HepG2 (cell line): Measurements from ENCODE around the gene FAM53B. TPM values are rescaled to one million over a fixed set of nuclear protein-coding genes. Genes with fewer than 3 reads are reported as not detected.

Experiments used
- ATAC-seq: fragments of 200-7000 bp; cut with Tn5 transposase; 3 replicates; pipeline ENCODE4 v1.9.1; 2020; ENCODE audit warnings: mild to moderate bottlenecking, moderate library complexity
- BruUV-seq: library from RNA; stranded (reverse); fragments of 400-500 nt; replicated peaks from 2 replicates; lab custom pipeline; 2021; lab: Mats Ljungman, UMichigan
- CTCF ChIA-PET: fragments of 300-600 bp; formaldehyde crosslinking; extraction: SDS; loops from one replicate; lab custom pipeline; 2021; ENCODE audit warnings: low total read pairs, inconsistent platforms, low intra/inter-chr PET ratio; lab: Yijun Ruan, JAX
- POLR2A ChIA-PET: fragments of 350-600 bp; sonication (Branson Sonifier 250); formaldehyde crosslinking; loops from one replicate; lab custom pipeline; 2020; ENCODE audit warnings: antibody characterized with exemption, inconsistent platforms; lab: Yijun Ruan, JAX
- DNase-seq: peaks from one replicate; pipeline ENCODE4 v3.0.0-alpha.2; 2015; ENCODE audit warnings: low spot score
- FAIRE-seq: peaks from 3 replicates; lab custom pipeline; 2011; peaks lifted over from hg19 to GRCh38; lab: Jason Lieb, UNC
- H2AFZ ChIP-seq: one replicate; pipeline ENCODE4 v1.6.1; 2011; ENCODE audit warnings: low read length, inconsistent platforms
- H3K27ac ChIP-seq: fragments of 300-600 bp; 3 replicates; pipeline ENCODE4 v1.8.0; 2011; ENCODE audit warnings: mixed run types, mild to moderate bottlenecking, mixed read lengths, low read length, inconsistent platforms; ENCODE audit not compliant: insufficient read depth; ENCODE audit errors: extremely low read length
- H3K27me3 ChIP-seq, 2 experiments: fragments of 200-600 bp in 1 of 2; 2 replicates in 1 of 2; 3 replicates in 1 of 2; pipeline versions ENCODE4 v1.6.0 to v1.8.0; 2011; ENCODE audit warnings: low read length in 2 of 2, mild to moderate bottlenecking in 2 of 2, moderate library complexity in 2 of 2, inconsistent platforms in 1 of 2; ENCODE audit not compliant: insufficient read depth in 2 of 2, control insufficient read depth in 1 of 2
- H3K36me3 ChIP-seq, 2 experiments: fragments of 200-600 bp in 1 of 2; replicated peaks in 1 of 2; 2 replicates in 1 of 2; 3 replicates in 1 of 2; pipeline versions ENCODE4 v1.5.1 to v1.8.0; 2011; ENCODE audit warnings: low read length in 2 of 2, inconsistent platforms in 1 of 2; ENCODE audit not compliant: insufficient read depth in 2 of 2, control insufficient read depth in 1 of 2
- H3K4me1 ChIP-seq: 2 replicates; pipeline ENCODE4 v1.5.1; 2012; ENCODE audit warnings: low read length, inconsistent platforms; ENCODE audit not compliant: insufficient read depth
- H3K4me2 ChIP-seq: 2 replicates; pipeline ENCODE4 v1.6.0; 2011; ENCODE audit warnings: low read depth, low read length, inconsistent platforms
- H3K4me3 ChIP-seq, 3 experiments: fragments of 200-600 bp in 1 of 3; sonication (generic), shearing (Covaris generic) in 1 of 3; replicated peaks in 1 of 3; 2 replicates each; pipeline ENCODE4 v1.5.1; 2011 to 2016; ENCODE audit warnings: low read length in 3 of 3, inconsistent platforms in 2 of 3, low read depth in 2 of 3, mild to moderate bottlenecking in 2 of 3, control low read depth in 1 of 3, mixed read lengths in 1 of 3; ENCODE audit not compliant: insufficient read depth in 1 of 3
- H3K79me2 ChIP-seq: one replicate; pipeline ENCODE4 v1.6.1; 2011; ENCODE audit warnings: low read length, inconsistent platforms; ENCODE audit not compliant: insufficient read depth
- H3K9ac ChIP-seq: 2 replicates; pipeline ENCODE4 v1.6.0; 2011; ENCODE audit warnings: mild to moderate bottlenecking, low read depth, low read length, inconsistent platforms; ENCODE audit not compliant: insufficient read depth
- H3K9me3 ChIP-seq: 2 replicates; pipeline ENCODE4 v1.5.1; 2012; ENCODE audit warnings: mild to moderate bottlenecking, low read length
- H4K20me1 ChIP-seq: 2 replicates; pipeline ENCODE4 v1.6.0; 2011; ENCODE audit warnings: inconsistent platforms, mild to moderate bottlenecking, low read length, moderate library complexity; ENCODE audit not compliant: insufficient read depth
- CENPX ChIP-seq: sonication (generic); formaldehyde crosslinking; IDR thresholded peaks from 2 replicates; pipeline ENCODE4 v1.9.0; 2021; ENCODE audit warnings: mild to moderate bottlenecking, missing genetic modification reagents, moderate library complexity
- FOXJ3 ChIP-seq: sonication (generic); formaldehyde crosslinking; IDR thresholded peaks from 2 replicates; pipeline ENCODE4 v1.4.0; 2020; ENCODE audit warnings: missing genetic modification reagents, mild to moderate bottlenecking, borderline replicate concordance
- GATA4 ChIP-seq: sonication (generic); IDR thresholded peaks from 2 replicates; pipeline ENCODE4 v1.6.1; 2016; ENCODE audit warnings: antibody characterized with exemption, low read depth, borderline replicate concordance
- NFIB ChIP-seq: sonication (generic); formaldehyde crosslinking; IDR thresholded peaks from 2 replicates; pipeline ENCODE4 v1.9.0; 2021; ENCODE audit warnings: missing genetic modification reagents, mild to moderate bottlenecking, borderline replicate concordance
- PCBP1 ChIP-seq: fragments of 200-400 bp; formaldehyde crosslinking; IDR thresholded peaks from 2 replicates; pipeline ENCODE4 v1.6.1; 2017; ENCODE audit warnings: mild to moderate bottlenecking, low read depth, low read length, borderline replicate concordance
- PRDM4 ChIP-seq: sonication (generic); formaldehyde crosslinking; IDR thresholded peaks from 2 replicates; pipeline ENCODE4 v1.9.0; 2021; ENCODE audit warnings: missing genetic modification reagents, borderline replicate concordance
- SP4 ChIP-seq: sonication (generic); formaldehyde crosslinking; IDR thresholded peaks from 2 replicates; pipeline ENCODE4 v1.8.1; 2023; ENCODE audit warnings: mild to moderate bottlenecking, missing genetic modification reagents
- STAT5B ChIP-seq: sonication (generic); formaldehyde crosslinking; IDR thresholded peaks from 2 replicates; pipeline ENCODE4 v1.4.0; 2020; ENCODE audit warnings: missing genetic modification reagents
- TAF1 ChIP-seq: sonication (generic); formaldehyde crosslinking; IDR thresholded peaks from 2 replicates; pipeline ENCODE4 v1.4.0; 2020; ENCODE audit warnings: missing genetic modification reagents
- TSC22D2 ChIP-seq: sonication (generic); formaldehyde crosslinking; IDR thresholded peaks from 2 replicates; pipeline ENCODE4 v1.5.1; 2020; ENCODE audit warnings: missing genetic modification reagents, mild to moderate bottlenecking, borderline replicate concordance
- YEATS4 ChIP-seq: sonication (generic); formaldehyde crosslinking; IDR thresholded peaks from 2 replicates; pipeline ENCODE4 v1.4.0; 2020; ENCODE audit warnings: missing genetic modification reagents, borderline replicate concordance
- ZBTB42 ChIP-seq: sonication (generic); formaldehyde crosslinking; IDR thresholded peaks from 2 replicates; pipeline ENCODE4 v1.5.0; 2020; ENCODE audit warnings: mild to moderate bottlenecking, missing genetic modification reagents
- ZFP62 ChIP-seq: sonication (generic); formaldehyde crosslinking; IDR thresholded peaks from 2 replicates; pipeline ENCODE4 v1.4.0; 2020; ENCODE audit warnings: missing genetic modification reagents
- ZNF547 ChIP-seq: sonication (generic); formaldehyde crosslinking; IDR thresholded peaks from 2 replicates; pipeline ENCODE4 v1.5.1; 2020; ENCODE audit warnings: mild to moderate bottlenecking, missing genetic modification reagents
- ZNF619 ChIP-seq: sonication (generic); formaldehyde crosslinking; IDR thresholded peaks from 2 replicates; pipeline ENCODE4 v1.4.0; 2020; ENCODE audit warnings: mild to moderate bottlenecking, missing genetic modification reagents
- ZNF83 ChIP-seq: sonication (generic); formaldehyde crosslinking; IDR thresholded peaks from 2 replicates; pipeline ENCODE4 v1.4.0; 2020; ENCODE audit warnings: missing genetic modification reagents, mild to moderate bottlenecking, borderline replicate concordance
- WGBS: methylation state at CpG from one replicate; pipeline ENCODE4 v1.1.6; 2017; ENCODE audit warnings: low lambda C conversion rate; 5-methylcytosine and 5-hydroxymethylcytosine counted together
- in situ Hi-C: cut with HindIII; loops from 2 replicates; pipeline ENCODE4 v1.10.0; 2017; ENCODE audit warnings: low pct_unique_long_range_greater_than_20kb; ENCODE audit not compliant: extremely low pct_ligation_motif_present
- intact Hi-C: fragments of 100-400 bp; cut with micrococcal nuclease; formaldehyde crosslinking; loops from one replicate; pipeline ENCODE4 v1.10.0; 2022; ENCODE audit not compliant: unreplicated experiment
- polyA plus RNA-seq, 8 experiments: library from polyadenylated mRNA; depleted of rRNA in 3 of 8; stranded (reverse) in 7 of 8; unstranded in 1 of 8; fragments of >200 nt; fragmentation: Illumina TruSeq in 4 of 8; extraction: Trizol in 4 of 8; gene quantifications; 2 replicates each; pipeline versions ENCODE4 v1.2.1 to v1.2.3, GENCODE V29; 2011 to 2016; ENCODE audit warnings: low read depth in 4 of 8, missing spikeins in 1 of 8, mixed read lengths in 1 of 8; ENCODE audit not compliant: insufficient read depth in 1 of 8
- total RNA-seq, 5 experiments: library from RNA; depleted of rRNA; stranded (reverse); fragments of >200 nt; fragmentation: Illumina TruSeq; extraction: Trizol; gene quantifications; 2 replicates each; pipeline ENCODE4 v1.2.3, GENCODE V29; 2016; ENCODE audit warnings: low read depth in 1 of 5

Gene FAM53B
- total and polyA plus RNA-seq, 2 of the 13 experiments (the other 11 are each of a cell fraction or from before 2014, with no cell fraction given), result 6.4 to 19.3 TPM

GRCh38 chr10:124667425-124668345 lies 76.5 kb downstream of the FAM53B start:
- ChIA-PET CTCF (no interaction called here), POLR2A (no interaction called here)
- peaks cover 10 to 13% of the 10 kb centered on the region in 2 experiments; a peak in 4 of 5 replicates for H3K36me3 ChIP-seq
- in situ Hi-C loops, result no loop called here
- WGBS, result 96% methylated on average over 6 of the region's 15 CpGs
- TF ChIP-seq TSC22D2 (CRISPR knock-in tag), result no peak
- TF ChIP-seq ZFP62 (CRISPR knock-in tag), result no peak
- TF ChIP-seq TAF1 (CRISPR knock-in tag), result no peak
- no peak for TF ChIP-seq YEATS4 (CRISPR knock-in tag)
- no peak for TF ChIP-seq ZBTB42 (CRISPR knock-in tag)
- TF ChIP-seq GATA4, result no peak
- no peak for TF ChIP-seq STAT5B
- no peak for TF ChIP-seq CENPX (CRISPR knock-in tag)
- no peak for TF ChIP-seq PRDM4 (CRISPR knock-in tag)
- TF ChIP-seq SP4 (CRISPR knock-in tag), result no peak
- TF ChIP-seq NFIB (CRISPR knock-in tag), result no peak
- TF ChIP-seq ZNF83, result no peak
- TF ChIP-seq FOXJ3 (CRISPR knock-in tag), result no peak
- TF ChIP-seq PCBP1, result no peak
- TF ChIP-seq ZNF547 (CRISPR knock-in tag), result no peak
- no peak for TF ChIP-seq ZNF619 (CRISPR knock-in tag)
- no peak overlapping the region for H3K4me2 ChIP-seq
- no peaks in the 10 kb centered on the region; the same call in 1 of the 2 replicates for H4K20me1 ChIP-seq
- no peaks in the 10 kb centered on the region for H3K27me3 ChIP-seq
- no peaks in the 10 kb centered on the region for H3K9me3 ChIP-seq
- no TSS peak for BruUV-seq
- no peaks in the 10 kb centered on the region for H3K79me2 ChIP-seq
- H2AFZ ChIP-seq, result no peak overlapping the region
- no peak for FAIRE-seq
- no peaks in the 10 kb centered on the region for H3K4me1 ChIP-seq
- ATAC-seq, result no peak
- intact Hi-C loops, result no loop called here
- DNase-seq, result no peak
- no peak overlapping the region for H3K27ac ChIP-seq
- H3K9ac ChIP-seq, result no peak overlapping the region
- H3K4me3 ChIP-seq, result no peak overlapping the region
